HG03159 (cell line): ENCODE measurements around the gene PDX1.

Experiments
- ATAC-seq: cut with Tn5 transposase; IDR thresholded peaks from one replicate; pipeline ENCODE4 v1.9.1; 2021; ENCODE audit warnings: mild to moderate bottlenecking, moderate library complexity; ENCODE audit not compliant: unreplicated experiment

The PDX1 gene

DNA sequence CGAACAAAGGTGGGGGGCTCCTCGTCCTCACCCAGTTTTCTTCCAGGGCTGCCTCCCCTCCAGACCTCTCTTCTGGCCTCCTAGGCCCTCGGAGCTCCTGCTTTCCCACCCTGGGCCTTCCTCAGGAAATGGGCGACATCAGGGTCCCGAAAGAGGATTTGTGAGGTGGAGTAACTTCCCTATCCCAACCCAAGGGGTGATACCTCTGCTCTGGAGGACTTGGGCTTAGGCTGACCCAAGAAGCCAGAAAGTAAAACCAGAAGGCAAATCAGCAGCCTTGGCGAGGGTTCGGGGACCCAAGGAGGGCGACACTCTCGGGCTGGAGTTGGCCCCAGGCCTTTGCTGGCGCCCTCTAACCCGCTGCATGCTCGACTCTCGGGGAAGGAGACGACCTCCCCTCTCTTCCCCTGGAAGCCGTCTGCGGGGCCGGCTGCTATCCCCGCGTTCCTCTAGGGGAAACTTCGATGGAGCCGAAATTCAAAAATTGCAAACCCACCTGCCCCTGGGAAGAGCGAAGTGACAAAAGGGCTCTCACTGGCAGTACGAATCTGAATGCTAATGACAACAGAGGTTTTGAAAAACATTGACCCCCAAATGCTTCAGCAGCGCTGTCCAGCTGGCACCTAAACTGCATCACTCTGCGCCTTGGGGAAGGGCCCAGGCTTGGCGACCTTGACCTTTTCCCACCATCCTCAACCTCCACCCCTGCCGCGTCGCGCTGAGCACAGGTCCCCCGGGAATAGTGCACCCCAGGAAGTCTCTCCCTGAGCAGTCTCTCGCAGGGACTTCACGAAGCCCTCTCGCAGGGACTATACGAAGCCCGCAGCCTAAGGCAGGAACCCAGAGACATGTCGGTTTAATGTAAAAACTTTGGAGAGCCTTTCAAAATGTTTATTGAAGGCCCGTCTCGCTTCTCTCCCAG, 2.4 kb downstream of the PDX1 start:
- no peak for ATAC-seq

DNA sequence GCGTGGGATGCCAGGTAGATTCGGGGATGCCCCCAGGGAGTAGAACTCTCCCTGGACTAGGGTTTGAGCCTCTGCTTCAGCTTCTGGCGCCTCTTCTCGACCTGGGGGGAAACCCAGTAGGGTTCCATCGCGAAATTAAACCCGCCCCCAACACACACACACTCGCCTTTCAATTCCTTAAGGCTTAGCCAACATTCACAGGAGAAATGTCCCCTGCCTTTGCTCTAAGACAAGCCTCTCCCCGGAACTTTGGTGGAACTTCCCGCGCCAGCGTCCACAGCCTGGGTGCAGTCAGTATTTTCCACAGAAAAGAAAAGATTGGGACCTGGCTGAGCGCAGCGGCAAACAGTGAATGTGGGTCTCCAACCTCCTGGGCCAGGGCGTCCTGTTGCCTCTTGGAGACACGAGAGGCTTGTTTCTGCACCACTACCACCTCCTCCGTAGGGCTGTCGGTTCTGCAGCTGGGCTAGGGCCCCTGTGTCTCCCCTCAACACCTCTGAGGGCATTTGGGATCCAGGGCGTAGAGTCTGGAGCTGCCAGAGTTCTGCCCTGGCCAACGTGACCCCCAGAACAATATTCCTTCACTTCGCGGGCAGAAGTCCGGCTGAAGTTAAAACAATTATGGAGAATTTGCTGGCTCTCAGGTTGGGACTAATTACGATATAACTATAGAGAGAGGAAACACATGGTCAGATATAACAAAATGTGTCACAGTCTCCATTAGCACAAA, 3.2 kb downstream of the PDX1 start:
- no peak for ATAC-seq

DNA sequence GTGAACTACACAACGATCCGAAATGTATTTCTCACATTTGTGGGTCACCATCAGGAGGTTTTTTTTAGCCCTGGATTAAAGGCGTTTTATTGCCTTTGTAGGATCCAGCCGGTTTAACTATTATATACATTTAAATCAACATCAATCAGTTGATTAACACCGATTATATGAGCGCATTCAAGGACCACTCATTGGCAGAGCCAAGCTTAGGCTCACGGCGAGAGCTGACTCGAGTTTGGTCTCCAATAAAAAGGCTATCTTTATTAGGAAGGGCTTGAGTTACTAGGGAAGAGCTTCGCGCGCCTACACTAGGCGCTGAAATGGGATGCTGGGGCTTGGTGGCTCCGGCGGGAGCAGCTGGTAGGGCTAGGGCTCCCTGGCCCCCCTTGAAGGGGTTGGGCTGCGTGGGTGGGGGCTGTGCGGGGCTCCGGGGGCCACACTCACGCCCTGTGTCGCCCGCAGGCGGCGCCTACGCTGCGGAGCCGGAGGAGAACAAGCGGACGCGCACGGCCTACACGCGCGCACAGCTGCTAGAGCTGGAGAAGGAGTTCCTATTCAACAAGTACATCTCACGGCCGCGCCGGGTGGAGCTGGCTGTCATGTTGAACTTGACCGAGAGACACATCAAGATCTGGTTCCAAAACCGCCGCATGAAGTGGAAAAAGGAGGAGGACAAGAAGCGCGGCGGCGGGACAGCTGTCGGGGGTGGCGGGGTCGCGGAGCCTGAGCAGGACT, 4.2 kb downstream of the PDX1 start:
- no peak for ATAC-seq

DNA sequence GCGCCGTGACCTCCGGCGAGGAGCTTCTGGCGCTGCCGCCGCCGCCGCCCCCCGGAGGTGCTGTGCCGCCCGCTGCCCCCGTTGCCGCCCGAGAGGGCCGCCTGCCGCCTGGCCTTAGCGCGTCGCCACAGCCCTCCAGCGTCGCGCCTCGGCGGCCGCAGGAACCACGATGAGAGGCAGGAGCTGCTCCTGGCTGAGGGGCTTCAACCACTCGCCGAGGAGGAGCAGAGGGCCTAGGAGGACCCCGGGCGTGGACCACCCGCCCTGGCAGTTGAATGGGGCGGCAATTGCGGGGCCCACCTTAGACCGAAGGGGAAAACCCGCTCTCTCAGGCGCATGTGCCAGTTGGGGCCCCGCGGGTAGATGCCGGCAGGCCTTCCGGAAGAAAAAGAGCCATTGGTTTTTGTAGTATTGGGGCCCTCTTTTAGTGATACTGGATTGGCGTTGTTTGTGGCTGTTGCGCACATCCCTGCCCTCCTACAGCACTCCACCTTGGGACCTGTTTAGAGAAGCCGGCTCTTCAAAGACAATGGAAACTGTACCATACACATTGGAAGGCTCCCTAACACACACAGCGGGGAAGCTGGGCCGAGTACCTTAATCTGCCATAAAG, 4.8 kb downstream of the PDX1 start:
- ATAC-seq, result no peak

DNA sequence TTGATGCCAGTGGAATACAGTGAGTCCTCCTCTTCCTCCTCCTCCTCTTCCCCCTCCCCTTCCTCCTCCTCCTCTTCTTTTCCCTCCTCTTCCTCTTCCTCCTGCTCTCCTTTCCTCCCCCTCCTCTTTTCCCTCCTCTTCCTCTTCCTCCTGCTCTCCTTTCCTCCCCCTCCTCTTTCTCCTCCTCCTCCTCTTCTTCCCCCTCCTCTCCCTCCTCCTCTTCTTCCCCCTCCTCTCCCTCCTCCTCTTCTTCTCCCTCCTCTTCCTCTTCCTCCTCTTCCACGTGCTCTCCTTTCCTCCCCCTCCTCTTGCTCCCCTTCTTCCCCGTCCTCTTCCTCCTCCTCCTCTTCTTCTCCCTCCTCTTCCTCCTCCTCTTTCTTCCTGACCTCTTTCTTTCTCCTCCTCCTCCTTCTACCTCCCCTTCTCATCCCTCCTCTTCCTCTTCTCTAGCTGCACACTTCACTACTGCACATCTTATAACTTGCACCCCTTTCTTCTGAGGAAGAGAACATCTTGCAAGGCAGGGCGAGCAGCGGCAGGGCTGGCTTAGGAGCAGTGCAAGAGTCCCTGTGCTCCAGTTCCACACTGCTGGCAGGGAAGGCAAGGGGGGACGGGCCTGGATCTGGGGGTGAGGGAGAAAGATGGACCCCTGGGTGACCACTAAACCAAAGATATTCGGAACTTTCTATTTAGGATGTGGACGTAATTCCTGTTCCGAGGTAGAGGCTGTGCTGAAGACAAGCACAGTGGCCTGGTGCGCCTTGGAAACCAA, 5.6 kb downstream of the PDX1 start:
- no peak for ATAC-seq

DNA sequence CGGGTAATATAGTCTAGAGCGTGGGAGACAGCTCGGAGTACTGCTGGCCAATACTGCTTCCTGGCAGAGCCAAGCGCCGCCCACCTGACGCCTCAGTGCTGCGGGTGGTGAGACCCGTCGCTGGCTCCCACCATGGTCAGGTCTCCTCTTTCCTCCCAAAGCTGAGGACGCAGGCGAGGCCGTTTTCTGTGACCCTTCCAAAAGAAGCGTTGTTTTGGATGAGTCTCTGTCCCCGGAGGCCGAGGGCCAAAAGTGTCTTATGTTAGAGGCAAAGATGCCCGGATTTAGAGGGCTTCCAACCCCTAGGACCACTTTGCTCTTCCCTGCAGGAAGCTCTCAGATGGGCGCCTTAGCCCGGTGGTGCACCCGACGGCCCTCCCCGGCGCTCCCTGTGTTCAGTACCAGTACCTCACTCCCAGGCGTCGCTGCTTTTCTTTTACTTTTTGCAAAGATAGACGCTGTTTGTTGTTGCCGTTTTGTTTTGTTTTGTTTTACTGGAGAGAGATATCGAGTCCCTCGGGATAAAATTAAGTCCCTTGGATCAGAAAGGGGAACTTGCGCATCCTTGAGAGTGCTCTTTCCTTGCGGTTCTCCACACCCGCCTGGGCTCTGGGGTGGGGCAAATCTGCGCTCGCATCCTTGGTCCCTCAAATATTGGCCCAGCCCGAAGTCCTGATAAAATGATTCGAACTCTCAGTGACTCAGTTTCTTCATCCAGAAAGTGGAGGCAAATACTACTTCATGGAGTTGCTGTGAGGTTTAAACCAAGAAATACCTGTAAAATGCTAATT, 7.0 kb downstream of the PDX1 start:
- no peak for ATAC-seq

DNA sequence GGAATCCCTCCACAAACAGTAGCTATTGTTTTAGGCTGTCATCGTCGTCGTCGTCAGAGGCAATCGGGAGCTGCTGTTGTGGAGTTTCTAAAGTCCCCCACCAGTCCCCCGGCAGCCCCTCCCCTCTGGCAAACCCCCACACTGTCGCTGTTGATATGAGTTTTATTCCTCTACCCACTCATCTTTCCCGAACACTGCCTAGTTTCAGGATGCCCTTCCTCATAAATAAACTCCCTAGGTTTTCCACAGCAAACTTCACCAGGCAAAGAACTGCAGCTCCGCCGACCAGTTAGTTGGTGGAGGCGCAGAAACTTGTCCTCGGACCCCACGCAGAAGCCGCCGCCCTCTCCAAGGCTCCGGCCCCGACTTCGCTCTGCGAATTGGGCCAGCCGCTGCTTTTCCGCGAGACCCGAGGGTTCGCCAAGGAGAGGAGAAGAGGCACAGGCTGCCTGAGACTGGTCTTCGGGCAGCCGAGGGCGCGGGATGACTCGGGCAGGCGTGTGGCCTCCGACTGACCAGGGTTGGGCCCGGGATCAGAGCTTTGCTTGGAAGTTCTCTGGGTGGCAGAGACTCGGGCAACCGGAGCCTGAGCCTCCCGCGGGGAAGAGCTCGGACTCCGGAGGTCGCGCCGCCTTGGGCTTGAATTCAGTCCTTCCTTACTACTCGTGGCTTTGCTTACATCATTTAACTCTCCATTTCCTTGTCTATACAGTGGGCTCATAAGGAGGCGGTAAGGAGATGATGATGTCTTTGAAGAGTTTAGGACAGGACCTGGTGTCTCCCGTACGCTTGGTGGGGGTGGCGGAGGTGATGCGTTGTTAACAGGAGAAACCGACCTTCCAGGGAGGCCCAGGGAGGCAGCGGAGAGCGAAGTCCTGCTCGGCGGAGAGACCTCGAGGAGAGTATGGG, 7.9 kb downstream of the PDX1 start:
- ATAC-seq, result no peak

DNA sequence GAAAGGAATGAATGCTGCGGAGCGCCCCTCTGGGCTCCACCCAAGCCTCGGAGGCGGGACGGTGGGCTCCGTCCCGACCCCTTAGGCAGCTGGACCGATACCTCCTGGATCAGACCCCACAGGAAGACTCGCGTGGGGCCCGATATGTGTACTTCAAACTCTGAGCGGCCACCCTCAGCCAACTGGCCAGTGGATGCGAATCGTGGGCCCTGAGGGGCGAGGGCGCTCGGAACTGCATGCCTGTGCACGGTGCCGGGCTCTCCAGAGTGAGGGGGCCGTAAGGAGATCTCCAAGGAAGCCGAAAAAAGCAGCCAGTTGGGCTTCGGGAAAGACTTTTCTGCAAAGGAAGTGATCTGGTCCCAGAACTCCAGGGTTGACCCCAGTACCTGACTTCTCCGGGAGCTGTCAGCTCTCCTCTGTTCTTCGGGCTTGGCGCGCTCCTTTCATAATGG, 8.6 kb downstream of the PDX1 start:
- no peak for ATAC-seq

DNA sequence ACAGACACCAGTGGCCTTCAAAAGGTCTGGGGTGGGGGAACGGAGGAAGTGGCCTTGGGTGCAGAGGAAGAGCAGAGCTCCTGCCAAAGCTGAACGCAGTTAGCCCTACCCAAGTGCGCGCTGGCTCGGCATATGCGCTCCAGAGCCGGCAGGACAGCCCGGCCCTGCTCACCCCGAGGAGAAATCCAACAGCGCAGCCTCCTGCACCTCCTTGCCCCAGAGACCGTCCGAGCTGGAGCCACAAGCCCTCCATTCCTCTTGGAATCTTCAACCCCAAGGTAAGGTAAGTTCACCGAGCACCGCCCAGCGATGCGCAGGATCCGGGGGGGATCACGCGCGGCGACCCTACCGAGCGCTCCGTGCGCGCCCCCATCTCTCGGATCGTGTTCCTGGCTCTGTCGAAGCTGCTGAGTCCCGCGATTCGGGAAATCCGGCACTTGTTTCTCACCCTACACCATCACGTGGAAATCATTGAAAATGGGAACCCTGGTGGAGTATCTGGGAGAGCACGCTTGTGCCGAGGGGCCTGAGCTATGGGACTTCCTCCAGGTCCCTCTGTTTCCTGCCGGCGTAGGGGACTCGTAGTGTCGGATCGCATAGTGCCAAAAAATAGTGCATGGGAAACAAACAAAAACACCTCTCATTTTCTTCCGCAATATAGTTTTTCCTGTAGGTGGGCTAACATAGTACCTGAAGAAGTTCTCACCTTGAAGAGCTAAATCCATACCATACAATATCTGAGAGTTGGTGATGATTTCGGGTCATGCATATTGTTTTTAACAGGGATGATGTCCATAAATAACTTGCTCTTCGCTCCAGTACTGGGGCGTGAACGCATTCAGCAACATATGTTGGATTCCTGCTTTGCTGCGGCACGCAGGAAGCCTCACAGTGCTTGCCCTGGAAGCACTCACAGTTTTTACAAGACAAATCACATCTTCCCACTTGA, 9.3 kb downstream of the PDX1 start:
- no peak for ATAC-seq

DNA sequence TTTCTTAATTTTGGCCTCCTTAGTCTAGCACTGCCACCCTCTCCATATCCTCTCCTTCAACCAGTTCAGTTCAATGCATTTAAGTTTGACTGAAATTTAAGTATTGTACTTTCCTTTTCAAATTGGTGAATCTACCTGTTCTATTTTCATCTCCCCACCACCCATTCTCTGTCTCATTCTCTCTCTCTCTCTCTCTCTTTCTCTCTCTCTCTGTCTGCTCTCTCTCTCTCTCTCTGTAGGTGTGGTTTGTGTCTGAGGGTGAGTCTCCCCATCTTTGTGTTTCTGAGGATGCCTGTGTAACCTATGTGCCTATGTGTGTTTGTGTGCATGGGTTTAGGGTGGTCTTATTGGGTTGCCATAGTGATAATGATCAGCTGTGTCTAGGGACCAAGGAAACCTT, 10.1 kb downstream of the PDX1 start:
- ATAC-seq, result no peak

DNA sequence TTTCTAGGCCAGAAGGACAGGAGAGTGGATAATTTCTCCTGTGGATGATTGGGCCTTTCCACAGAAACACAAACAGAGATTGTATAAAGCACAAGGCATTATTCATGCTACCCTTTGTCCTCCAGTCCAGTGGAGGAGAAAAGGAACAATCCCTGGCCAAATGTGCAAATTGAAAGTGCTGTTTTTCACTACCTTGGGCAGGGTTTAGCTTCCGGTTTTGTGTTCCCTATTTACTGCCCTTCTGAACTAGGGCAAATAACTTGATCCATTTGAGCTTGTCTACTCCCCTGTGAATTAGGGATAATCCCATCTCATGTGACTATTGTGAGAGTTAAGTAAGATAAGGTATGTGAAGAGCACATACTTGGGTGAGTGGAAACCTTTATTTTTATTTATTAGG, 13.3 kb downstream of the PDX1 start:
- ATAC-seq, result no peak

DNA sequence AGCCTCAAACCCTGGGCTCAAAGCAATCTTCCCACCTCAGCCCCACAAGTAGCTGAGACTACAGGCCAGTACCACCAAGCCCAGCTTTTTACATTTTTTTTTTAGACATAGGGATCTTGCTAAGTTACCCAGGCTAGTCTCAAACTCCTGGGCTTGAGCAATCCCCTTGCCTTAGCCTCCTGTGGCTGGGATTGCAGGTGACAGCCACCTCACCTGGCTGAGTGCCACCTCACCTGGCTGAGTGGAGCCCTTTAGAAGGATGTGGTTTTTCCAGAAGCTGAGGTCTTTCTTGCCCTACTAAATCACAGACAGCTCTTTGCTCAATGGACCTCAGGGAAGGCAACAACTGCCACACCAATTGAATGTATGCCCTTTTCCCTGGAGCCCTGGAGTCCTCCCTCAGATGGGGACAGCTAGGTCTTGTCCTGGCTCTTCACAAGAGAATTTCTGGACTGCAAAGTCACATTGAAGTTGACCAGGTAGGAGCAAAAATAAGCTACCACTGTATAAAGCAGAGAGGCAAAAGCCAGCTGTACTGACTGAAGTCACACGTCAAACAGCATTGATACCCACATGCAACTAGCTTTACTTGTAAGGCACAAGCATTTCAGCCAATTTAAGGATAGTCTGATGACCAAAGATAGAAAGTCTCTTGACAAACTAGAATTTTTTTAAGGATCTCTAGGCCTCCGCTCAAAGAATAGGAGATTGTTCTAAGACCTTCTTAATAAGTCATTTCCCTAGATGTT, 14.0 kb downstream of the PDX1 start:
- no peak for ATAC-seq

DNA sequence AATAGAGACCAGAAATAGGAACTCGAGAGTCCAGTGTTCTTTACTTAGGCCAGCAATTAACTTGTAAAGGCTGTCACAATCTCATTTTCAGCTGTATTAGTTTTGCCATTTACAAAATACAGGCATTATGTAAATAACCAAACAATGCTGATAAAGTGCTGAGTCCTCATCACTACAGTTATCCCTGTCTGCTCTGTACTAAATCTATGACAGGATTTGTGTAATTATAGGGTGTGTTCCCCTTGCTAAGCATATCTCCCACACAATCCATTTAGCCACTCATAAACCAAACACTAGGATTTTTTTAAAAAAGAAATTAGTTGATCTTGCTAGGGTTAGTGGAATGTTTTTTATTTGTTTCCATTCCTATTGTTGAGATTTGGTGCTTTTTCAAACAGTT, 23.2 kb downstream of the PDX1 start:
- ATAC-seq, result no peak

DNA sequence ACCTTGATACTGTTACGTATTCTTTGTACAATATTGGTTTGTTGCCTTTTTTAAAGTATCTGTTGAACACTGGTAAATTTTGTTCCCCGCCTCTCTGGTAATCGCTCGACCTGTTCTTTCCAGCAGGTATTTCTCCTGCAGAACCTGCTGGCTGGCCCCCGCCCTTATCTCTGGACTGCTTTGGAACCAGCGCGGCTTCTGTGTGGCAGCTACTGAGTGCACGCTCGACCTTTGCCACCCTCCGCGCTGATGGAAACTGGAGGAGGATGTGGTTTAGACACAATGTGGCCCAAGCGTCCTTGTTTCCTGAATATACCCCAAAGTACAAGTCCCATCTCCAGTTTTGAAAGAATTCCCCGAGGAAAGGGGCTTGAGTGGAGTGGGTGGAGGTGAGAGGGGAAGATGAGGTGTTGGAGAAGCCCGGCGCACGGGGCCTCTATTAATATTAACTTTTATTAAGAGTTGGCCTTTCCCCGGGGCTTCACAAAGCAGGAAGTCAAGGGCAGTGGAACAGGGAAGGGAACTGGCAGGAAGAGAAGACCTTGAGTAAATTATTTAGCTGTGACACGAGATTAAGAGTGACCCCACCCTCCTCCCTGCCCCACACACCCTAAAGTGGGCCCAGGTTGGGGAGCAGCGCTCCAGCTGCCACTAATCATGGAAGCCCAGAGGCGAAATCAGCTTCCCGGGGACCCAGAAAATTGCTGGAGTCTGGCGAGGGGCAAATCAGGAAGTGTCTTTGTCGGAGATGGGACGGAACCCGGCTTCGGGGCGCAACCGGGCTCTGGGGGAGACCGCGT, 33.3 kb downstream of the PDX1 start:
- peak; percentile 7 for ATAC-seq

DNA sequence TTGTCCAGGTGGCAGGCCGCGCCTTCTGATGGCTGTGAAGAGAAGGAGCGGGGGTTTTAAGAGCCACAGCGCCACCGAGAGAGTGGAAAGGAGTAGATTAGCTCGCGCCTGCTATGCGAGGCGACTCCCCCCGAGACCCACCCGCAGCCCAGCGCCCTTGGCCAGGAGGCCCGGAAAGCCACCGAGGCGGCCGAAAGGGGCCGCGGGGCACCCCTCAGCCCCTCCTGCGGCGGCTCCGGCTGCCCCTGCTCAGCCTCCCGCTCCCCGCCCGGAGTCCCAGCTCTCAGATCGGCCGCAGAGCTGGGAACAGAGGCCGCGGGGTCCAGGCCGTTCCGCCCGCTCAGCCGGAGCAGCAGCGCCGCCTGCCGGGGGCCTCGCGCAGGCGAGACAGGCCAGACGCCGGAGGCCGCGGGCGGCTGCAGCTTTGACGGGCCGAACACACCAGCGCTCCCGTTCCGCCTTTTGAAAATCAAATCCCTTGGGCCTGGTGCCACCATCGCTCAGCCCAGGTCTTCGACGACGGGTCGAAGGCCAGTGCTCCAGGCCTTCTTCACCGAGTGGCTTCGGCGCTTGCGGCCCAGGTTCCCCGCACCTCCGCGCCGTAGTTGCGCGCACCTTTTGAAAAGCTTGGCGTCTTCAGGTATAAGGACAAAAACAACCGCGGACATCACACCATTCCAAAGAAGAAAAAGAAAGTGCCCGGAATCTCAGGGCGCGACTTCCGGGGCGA, 34.0 kb downstream of the PDX1 start:
- peak; percentile 87 for ATAC-seq
